ENCODE measurements around the gene AK9. TPM values are rescaled to one million over a fixed set of nuclear protein-coding genes. Genes with fewer than 3 reads are reported as not detected.
"Not testable (repeated sequence)": the region's sequence is repeated elsewhere in the genome, so short reads cannot be mapped to it uniquely, and the experiment has no call there.

Gene AK9
- total and polyA plus RNA-seq, 5 experiments from 2014 or later, result 4.3 to 18.2 (median 7.4) TPM

- Mint-ChIP-seq H3K27me3 (no peaks in the 10 kb centered on the region), H3K36me3 (peaks cover 4 to 36% (median 29%) of the 10 kb centered on the region in 3 donors), H3K4me3 (no peak overlapping the region), H3K9me3 (peaks cover 0 to 19% (median 6%) of the 10 kb centered on the region in 9 donors), H3K4me1 (peaks cover 6 to 18% (median 11%) of the 10 kb centered on the region in 4 donors), H3K27ac (peak overlapping the region in 4 of 10 donors; percentile 2 to 65 (median 36))
- POLR2A ChIA-PET, result no interaction called here
- DNase-seq (peak in 2 of 10 donors; percentile 48 to 50), ATAC-seq (peak; percentile 50 to 84)
Observed at GRCh38 chr6:109606359-109606758, 84.6 kb downstream of the AK9 start.

- Mint-ChIP-seq H3K4me3 (no peak overlapping the region), H3K27ac (peak overlapping the region in 1 of 10 donors; percentile 62), H3K27me3 (no peaks in the 10 kb centered on the region), H3K36me3 (peaks cover 0 to 20% (median 11%) of the 10 kb centered on the region in 3 donors), H3K4me1 (peaks cover under 1 to 3% (median 2%) of the 10 kb centered on the region in 4 donors), H3K9me3 (peaks cover 4 to 43% (median 21%) of the 10 kb centered on the region in 9 donors)
- peak in 2 of 10 donors; percentile 17 to 24 for DNase-seq
- peak in 1 of 2 donors; percentile 32 for ATAC-seq
- POLR2A ChIA-PET, result no interaction called here
Observed at GRCh38 chr6:109595998-109596397, 95.0 kb downstream of the AK9 start.

GRCh38 chr6:109580519-109580918 is 110.5 kb downstream of the AK9 start:
- POLR2A ChIA-PET, result no interaction called here
- peaks cover 0 to 2% (median 0%) of the 10 kb centered on the region in 9 donors for H3K9me3 Mint-ChIP-seq
- H3K27ac Mint-ChIP-seq, result no peak overlapping the region

GRCh38 chr6:109579361-109579760 is 111.6 kb downstream of the AK9 start:
- DNase-seq (no peak), ATAC-seq (no peak)
- H3K4me3 Mint-ChIP-seq, result no peak overlapping the region
- H3K27me3 Mint-ChIP-seq, result no peaks in the 10 kb centered on the region
- no peaks in the 10 kb centered on the region for H3K4me1 Mint-ChIP-seq
- H3K36me3 Mint-ChIP-seq, result peaks cover 0 to 34% (median 22%) of the 10 kb centered on the region in 3 donors
- no peak overlapping the region for H3K27ac Mint-ChIP-seq
- POLR2A ChIA-PET, result no interaction called here
- peaks cover 0 to 2% (median 0%) of the 10 kb centered on the region in 9 donors for H3K9me3 Mint-ChIP-seq

More at GRCh38 chr6:109580519-109580918, 110.5 kb downstream of the AK9 start:
- DNase-seq (no peak), ATAC-seq (no peak)
- Mint-ChIP-seq H3K4me3 (no peak overlapping the region), H3K4me1 (no peaks in the 10 kb centered on the region), H3K36me3 (peaks cover 0 to 34% (median 22%) of the 10 kb centered on the region in 3 donors), H3K27me3 (no peaks in the 10 kb centered on the region)

- H3K9me3 Mint-ChIP-seq, POLR2A ChIA-PET, H3K27me3 Mint-ChIP-seq: not testable (repeated sequence)
Observed at GRCh38 chr6:109569901-109570300, 121.1 kb downstream of the AK9 start.

GRCh38 chr6:109561844-109562243 is 129.2 kb downstream of the AK9 start:
- Mint-ChIP-seq H3K9me3 (peaks cover 1 to 26% (median 15%) of the 10 kb centered on the region in 9 donors), H3K27ac (no peak overlapping the region), H3K4me1 (peaks cover 0 to 2% (median 0%) of the 10 kb centered on the region in 4 donors), H3K27me3 (no peaks in the 10 kb centered on the region), H3K36me3 (peaks cover 34 to 56% (median 34%) of the 10 kb centered on the region in 3 donors), H3K4me3 (no peak overlapping the region)
- ATAC-seq, result no peak
- POLR2A ChIA-PET, result no interaction called here
- DNase-seq, result no peak

More at GRCh38 chr6:109569901-109570300, 121.1 kb downstream of the AK9 start:
- H3K4me3 Mint-ChIP-seq, ATAC-seq, DNase-seq, H3K4me1 Mint-ChIP-seq, H3K27ac Mint-ChIP-seq: not testable (repeated sequence)
- H3K36me3 Mint-ChIP-seq, result peaks cover 4 to 38% (median 29%) of the 10 kb centered on the region in 3 donors

GRCh38 chr6:109531446-109531845 is 159.6 kb downstream of the AK9 start:
- no peaks in the 10 kb centered on the region for H3K27me3 Mint-ChIP-seq
- POLR2A ChIA-PET, result no interaction called here
- H3K9me3 Mint-ChIP-seq, result peaks cover 0 to 5% (median 0%) of the 10 kb centered on the region in 9 donors
- peaks cover 2 to 7% (median 3%) of the 10 kb centered on the region in 4 donors for H3K4me1 Mint-ChIP-seq
- DNase-seq, result no peak
- peak overlapping the region in 2 of 10 donors; percentile 46 to 57 for H3K27ac Mint-ChIP-seq
- ATAC-seq, result no peak
- H3K4me3 Mint-ChIP-seq, result no peak overlapping the region
- H3K36me3 Mint-ChIP-seq, result peaks cover 0 to 2% (median 0%) of the 10 kb centered on the region in 3 donors

GRCh38 chr6:109527989-109528388 is 163.0 kb downstream of the AK9 start:
- no peak overlapping the region for H3K4me3 Mint-ChIP-seq
- H3K27ac Mint-ChIP-seq, result no peak overlapping the region
- H3K36me3 Mint-ChIP-seq, result peaks cover 3 to 12% (median 8%) of the 10 kb centered on the region in 3 donors
- peaks cover 0 to 13% (median 4%) of the 10 kb centered on the region in 9 donors for H3K9me3 Mint-ChIP-seq
- H3K4me1 Mint-ChIP-seq, result peaks cover 2 to 7% (median 3%) of the 10 kb centered on the region in 4 donors
- POLR2A ChIA-PET, result no interaction called here
- DNase-seq (no peak), ATAC-seq (no peak)
- H3K27me3 Mint-ChIP-seq, result no peaks in the 10 kb centered on the region

- no peaks in the 10 kb centered on the region for H3K27me3 Mint-ChIP-seq
- H3K9me3 Mint-ChIP-seq, result peaks cover 0 to 13% (median 4%) of the 10 kb centered on the region in 9 donors
- H3K4me3 Mint-ChIP-seq, result no peak overlapping the region
- DNase-seq (peak; percentile 16 to 70 (median 52)), ATAC-seq (peak; percentile 77 to 94)
- H3K27ac Mint-ChIP-seq, result peak overlapping the region in 3 of 10 donors; percentile 22 to 70 (median 54)
- peaks cover 3 to 12% (median 8%) of the 10 kb centered on the region in 3 donors for H3K36me3 Mint-ChIP-seq
- POLR2A ChIA-PET, result interaction anchor here (0.6 kb wide), 1 partner anchor 36 kb away, joined by 3 read pairs; no protein-coding TSS in a partner anchor
- peaks cover 2 to 7% (median 3%) of the 10 kb centered on the region in 4 donors for H3K4me1 Mint-ChIP-seq
Observed at GRCh38 chr6:109526905-109527628, 163.9 kb downstream of the AK9 start.

GRCh38 chr6:109524129-109524528 is 166.9 kb downstream of the AK9 start:
- ATAC-seq, result no peak
- POLR2A ChIA-PET, result no interaction called here

GRCh38 chr6:109523478-109523877 is 167.5 kb downstream of the AK9 start:
- Mint-ChIP-seq H3K36me3 (peaks cover 3 to 12% (median 8%) of the 10 kb centered on the region in 3 donors), H3K4me1 (peaks cover 3 to 8% (median 7%) of the 10 kb centered on the region in 4 donors), H3K9me3 (peaks cover 0 to 13% (median 4%) of the 10 kb centered on the region in 9 donors), H3K27me3 (no peaks in the 10 kb centered on the region), H3K27ac (no peak overlapping the region), H3K4me3 (no peak overlapping the region)
- POLR2A ChIA-PET, result no interaction called here
- ATAC-seq (no peak), DNase-seq (no peak)

More at GRCh38 chr6:109524129-109524528, 166.9 kb downstream of the AK9 start:
- Mint-ChIP-seq H3K4me1 (peaks cover 3 to 8% (median 7%) of the 10 kb centered on the region in 4 donors), H3K9me3 (peaks cover 0 to 13% (median 4%) of the 10 kb centered on the region in 9 donors), H3K4me3 (peak overlapping the region in 1 of 10 donors; percentile 20), H3K36me3 (peaks cover 3 to 12% (median 8%) of the 10 kb centered on the region in 3 donors), H3K27me3 (no peaks in the 10 kb centered on the region), H3K27ac (no peak overlapping the region)
- no peak for DNase-seq

- no peaks in the 10 kb centered on the region for H3K27me3 Mint-ChIP-seq
- peaks cover 0 to 13% (median 4%) of the 10 kb centered on the region in 9 donors for H3K9me3 Mint-ChIP-seq
- DNase-seq, result no peak
- H3K27ac Mint-ChIP-seq, result no peak overlapping the region
- H3K36me3 Mint-ChIP-seq, result peaks cover 3 to 12% (median 8%) of the 10 kb centered on the region in 3 donors
- no peak for ATAC-seq
- POLR2A ChIA-PET, result no interaction called here
- H3K4me1 Mint-ChIP-seq, result peaks cover 9 to 23% (median 16%) of the 10 kb centered on the region in 4 donors
- H3K4me3 Mint-ChIP-seq, result no peak overlapping the region
Observed at GRCh38 chr6:109521080-109521479, 169.9 kb downstream of the AK9 start.

GRCh38 chr6:109519647-109520046 is 171.4 kb downstream of the AK9 start:
- Mint-ChIP-seq H3K9me3 (peaks cover 0 to 13% (median 4%) of the 10 kb centered on the region in 9 donors), H3K4me1 (peaks cover 15 to 36% (median 30%) of the 10 kb centered on the region in 4 donors), H3K36me3 (peaks cover 3 to 12% (median 8%) of the 10 kb centered on the region in 3 donors)
- H3K27me3 Mint-ChIP-seq, H3K4me3 Mint-ChIP-seq, H3K27ac Mint-ChIP-seq, DNase-seq, ATAC-seq, POLR2A ChIA-PET: not testable (repeated sequence)

Data from naive thymus-derived CD8-positive, alpha-beta T cell (primary cell).